Activated T-cell treated with anti-CD3 and anti-CD28 coated beads, Interleukin-2, amount 50 U/mL, for 24 hours (primary cell): ENCODE measurements around the gene NOS1.

Experiments
- DNase-seq: peaks from one replicate; pipeline ENCODE4 v3.0.0-alpha.2; 2020
- H3K27ac Mint-ChIP-seq: 2 replicates; pipeline ENCODE4 v1.8.0; 2020; ENCODE audit warnings: mild to moderate bottlenecking, mixed read lengths
- H3K27me3 Mint-ChIP-seq: 2 replicates; pipeline ENCODE4 v1.8.0; 2020; ENCODE audit warnings: mixed read lengths
- H3K36me3 Mint-ChIP-seq: 2 replicates; pipeline ENCODE4 v1.8.0; 2020; ENCODE audit warnings: low read depth, mixed read lengths
- H3K4me1 Mint-ChIP-seq: 2 replicates; pipeline ENCODE4 v1.8.0; 2020; ENCODE audit warnings: low read depth, mixed read lengths
- H3K4me3 Mint-ChIP-seq: 2 replicates; pipeline ENCODE4 v1.8.0; 2020; ENCODE audit warnings: mild to moderate bottlenecking, moderate library complexity, mixed read lengths
- H3K9me3 Mint-ChIP-seq: 2 replicates; pipeline ENCODE4 v1.8.0; 2020; ENCODE audit warnings: mixed read lengths

The NOS1 gene

DNA sequence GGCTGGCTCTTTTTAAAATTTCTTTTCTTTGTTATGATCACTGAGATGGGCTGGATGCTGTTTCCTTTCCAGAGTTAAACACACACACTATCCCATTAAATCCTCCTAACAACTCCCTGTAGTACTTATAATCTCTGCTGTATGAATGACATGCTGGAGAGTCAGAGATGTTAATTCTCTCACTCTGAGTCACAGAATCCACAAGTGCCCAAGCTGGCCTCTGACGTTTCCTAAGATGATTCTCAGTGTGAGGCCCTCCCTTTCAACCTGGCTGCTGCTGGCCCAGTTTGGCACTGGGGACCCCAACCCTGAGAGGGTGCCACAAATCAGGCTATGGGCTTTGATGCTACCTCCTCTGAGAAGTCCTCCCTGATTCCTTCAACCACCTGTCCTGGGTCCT, 5.4 kb downstream of the NOS1 start:
- Mint-ChIP-seq H3K27me3 (peaks cover 34% of the 10 kb centered on the region), H3K9me3 (no peaks in the 10 kb centered on the region), H3K4me1 (no peaks in the 10 kb centered on the region), H3K27ac (no peak overlapping the region), H3K4me3 (no peak overlapping the region), H3K36me3 (no peaks in the 10 kb centered on the region)
- DNase-seq, result no peak

DNA sequence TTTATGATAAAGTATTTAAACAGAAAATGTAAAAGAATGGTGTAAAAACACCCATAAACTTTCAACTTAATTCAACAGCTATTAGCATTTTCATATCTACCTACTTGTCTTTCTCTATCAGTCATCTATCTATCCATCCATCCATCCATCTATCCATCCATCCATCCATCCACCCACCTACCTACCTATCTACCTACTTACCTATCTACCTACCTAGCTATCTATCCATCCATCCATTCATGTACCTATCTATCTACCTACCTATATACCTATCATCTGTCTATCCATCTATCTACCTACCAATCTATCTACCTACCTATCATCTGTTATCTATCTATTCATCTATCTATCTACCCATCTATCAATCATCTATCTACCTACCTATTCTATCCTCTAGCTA, 8.5 kb downstream of the NOS1 start:
- no peaks in the 10 kb centered on the region for H3K36me3 Mint-ChIP-seq
- DNase-seq, result no peak
- no peak overlapping the region for H3K27ac Mint-ChIP-seq
- no peak overlapping the region for H3K4me3 Mint-ChIP-seq
- H3K4me1 Mint-ChIP-seq, result no peaks in the 10 kb centered on the region
- peaks cover 6% of the 10 kb centered on the region for H3K27me3 Mint-ChIP-seq
- no peaks in the 10 kb centered on the region for H3K9me3 Mint-ChIP-seq

DNA sequence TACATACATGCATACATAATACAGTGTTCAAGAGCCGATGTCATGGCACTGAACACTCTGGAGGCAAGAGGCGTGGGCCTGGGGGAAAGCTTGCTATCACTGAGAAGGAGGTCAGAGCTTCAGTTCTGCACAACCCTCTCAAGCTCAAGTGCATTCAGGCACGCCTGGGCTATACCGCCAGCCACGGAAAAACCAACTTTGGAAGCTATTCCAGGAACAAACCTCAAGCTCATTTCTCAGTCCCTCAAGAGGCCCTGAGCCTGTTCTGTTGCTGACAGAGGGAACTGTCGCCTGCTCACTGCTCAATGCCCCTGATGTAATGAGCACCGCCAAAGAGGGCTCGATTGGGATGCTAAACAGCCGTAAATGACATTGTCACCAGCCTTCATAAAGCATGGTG, 9.2 kb downstream of the NOS1 start:
- H3K27ac Mint-ChIP-seq, result no peak overlapping the region
- no peaks in the 10 kb centered on the region for H3K9me3 Mint-ChIP-seq
- no peak overlapping the region for H3K4me3 Mint-ChIP-seq
- H3K36me3 Mint-ChIP-seq, result no peaks in the 10 kb centered on the region
- H3K27me3 Mint-ChIP-seq, result no peaks in the 10 kb centered on the region
- no peak for DNase-seq
- no peaks in the 10 kb centered on the region for H3K4me1 Mint-ChIP-seq

DNA sequence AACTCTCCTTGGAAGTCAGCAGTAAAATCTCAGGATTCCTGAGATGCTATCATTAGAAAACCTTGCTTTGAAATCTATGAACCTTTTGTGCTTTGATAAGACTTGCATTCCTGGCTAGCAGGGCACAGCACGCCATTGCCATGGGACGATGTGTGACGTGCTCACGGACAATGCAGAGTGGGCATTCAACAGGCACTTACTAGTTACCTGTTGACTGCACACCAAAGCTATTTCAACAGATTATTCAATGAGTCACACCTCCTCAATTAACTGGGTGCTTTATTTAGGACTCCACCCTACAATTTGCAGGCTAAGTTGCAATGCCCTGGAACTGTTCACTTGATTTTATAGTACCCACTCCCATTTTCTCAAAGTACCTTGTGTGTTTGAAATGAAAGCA, 11.3 kb downstream of the NOS1 start:
- no peak overlapping the region for H3K4me3 Mint-ChIP-seq
- no peak overlapping the region for H3K27ac Mint-ChIP-seq
- no peak for DNase-seq
- no peaks in the 10 kb centered on the region for H3K4me1 Mint-ChIP-seq
- H3K9me3 Mint-ChIP-seq, result no peaks in the 10 kb centered on the region
- no peaks in the 10 kb centered on the region for H3K36me3 Mint-ChIP-seq
- H3K27me3 Mint-ChIP-seq, result no peaks in the 10 kb centered on the region

DNA sequence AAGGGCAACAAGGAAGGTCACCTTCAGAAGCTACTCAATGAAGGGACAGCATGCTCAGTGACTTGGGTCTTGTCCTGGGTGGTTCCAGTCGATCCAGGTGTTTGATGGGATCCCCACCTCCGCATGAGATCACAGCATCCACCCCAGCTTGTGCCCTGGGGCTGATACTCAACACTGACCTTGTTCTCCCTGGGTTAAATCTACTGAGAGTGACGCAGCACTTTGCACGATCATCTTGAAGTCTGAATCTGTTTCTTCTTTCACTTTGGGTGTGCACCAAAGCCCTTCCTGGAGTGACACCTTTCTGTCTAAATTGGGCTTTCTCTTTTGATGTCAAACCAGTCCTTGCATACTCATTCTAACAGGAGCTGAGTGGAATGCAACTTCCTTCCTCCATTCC, 13.8 kb downstream of the NOS1 start:
- Mint-ChIP-seq H3K4me3 (no peak overlapping the region), H3K27me3 (peaks cover 3% of the 10 kb centered on the region), H3K9me3 (peaks cover 5% of the 10 kb centered on the region), H3K27ac (no peak overlapping the region), H3K36me3 (no peaks in the 10 kb centered on the region), H3K4me1 (no peaks in the 10 kb centered on the region)
- no peak for DNase-seq

DNA sequence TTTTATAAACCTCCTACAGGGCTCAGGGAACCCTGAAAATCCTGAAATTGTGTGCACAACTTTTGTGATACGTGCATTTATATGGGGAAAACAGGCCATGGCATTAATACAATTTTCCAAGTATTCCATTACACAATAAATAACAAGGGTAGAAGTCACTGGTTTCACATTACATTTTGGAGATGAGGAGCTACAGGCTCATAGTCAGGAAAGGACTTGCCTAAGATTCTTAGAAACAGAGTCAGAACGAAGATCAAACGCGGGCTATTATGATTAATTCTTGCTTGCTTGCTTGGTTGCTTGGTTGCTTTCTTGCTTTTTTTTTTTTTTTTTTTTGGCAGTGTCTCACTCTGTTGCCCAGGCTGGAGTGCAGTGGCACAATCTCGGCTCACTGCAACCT, 16.7 kb downstream of the NOS1 start:
- Mint-ChIP-seq H3K27ac (no peak overlapping the region), H3K4me3 (no peak overlapping the region), H3K4me1 (no peaks in the 10 kb centered on the region), H3K27me3 (peaks cover 12% of the 10 kb centered on the region), H3K9me3 (peaks cover 5% of the 10 kb centered on the region), H3K36me3 (no peaks in the 10 kb centered on the region)
- DNase-seq, result no peak

DNA sequence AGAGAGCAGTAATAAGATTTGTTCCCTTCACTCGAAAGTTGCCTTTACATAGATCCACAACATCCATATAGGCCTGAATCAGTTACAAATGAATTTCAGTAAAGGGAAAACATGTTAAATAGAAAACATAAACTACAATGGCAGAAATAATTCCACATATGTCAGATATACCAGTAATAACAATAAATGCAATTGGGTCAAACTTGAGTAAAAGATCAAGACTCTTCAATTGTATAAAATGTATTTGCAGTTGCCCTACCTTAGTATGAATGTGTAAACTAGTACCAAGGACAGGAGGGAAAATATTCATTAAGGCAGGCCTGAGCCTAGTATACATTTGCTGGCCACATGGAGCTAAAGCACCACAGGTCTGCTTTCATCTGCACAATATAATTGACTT, 17.6 kb downstream of the NOS1 start:
- peaks cover 12% of the 10 kb centered on the region for H3K27me3 Mint-ChIP-seq
- no peaks in the 10 kb centered on the region for H3K4me1 Mint-ChIP-seq
- DNase-seq, result no peak
- H3K9me3 Mint-ChIP-seq, result peaks cover 5% of the 10 kb centered on the region
- H3K36me3 Mint-ChIP-seq, result no peaks in the 10 kb centered on the region
- no peak overlapping the region for H3K27ac Mint-ChIP-seq
- no peak overlapping the region for H3K4me3 Mint-ChIP-seq

DNA sequence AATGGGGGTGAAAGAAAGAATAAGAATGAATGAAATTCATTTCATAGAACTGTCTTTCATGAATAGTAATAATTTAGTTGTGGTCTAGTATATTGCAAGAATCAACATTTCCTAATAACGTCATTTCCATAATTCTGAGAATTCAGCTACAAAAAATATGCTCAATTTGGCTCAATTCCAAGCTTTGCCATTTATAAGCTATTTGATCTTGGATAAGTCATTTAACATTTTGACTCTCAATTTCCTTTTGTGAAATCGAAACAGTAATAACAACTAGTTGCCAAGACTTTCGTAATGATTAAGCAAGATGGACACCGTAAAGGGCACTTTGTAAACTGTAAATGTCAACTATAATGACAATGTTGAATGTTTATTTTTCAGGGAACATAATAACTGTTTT, 18.1 kb downstream of the NOS1 start:
- H3K36me3 Mint-ChIP-seq, result no peaks in the 10 kb centered on the region
- no peak overlapping the region for H3K27ac Mint-ChIP-seq
- no peak for DNase-seq
- no peaks in the 10 kb centered on the region for H3K4me1 Mint-ChIP-seq
- H3K4me3 Mint-ChIP-seq, result no peak overlapping the region
- H3K9me3 Mint-ChIP-seq, result peaks cover 5% of the 10 kb centered on the region
- H3K27me3 Mint-ChIP-seq, result peaks cover 12% of the 10 kb centered on the region

DNA sequence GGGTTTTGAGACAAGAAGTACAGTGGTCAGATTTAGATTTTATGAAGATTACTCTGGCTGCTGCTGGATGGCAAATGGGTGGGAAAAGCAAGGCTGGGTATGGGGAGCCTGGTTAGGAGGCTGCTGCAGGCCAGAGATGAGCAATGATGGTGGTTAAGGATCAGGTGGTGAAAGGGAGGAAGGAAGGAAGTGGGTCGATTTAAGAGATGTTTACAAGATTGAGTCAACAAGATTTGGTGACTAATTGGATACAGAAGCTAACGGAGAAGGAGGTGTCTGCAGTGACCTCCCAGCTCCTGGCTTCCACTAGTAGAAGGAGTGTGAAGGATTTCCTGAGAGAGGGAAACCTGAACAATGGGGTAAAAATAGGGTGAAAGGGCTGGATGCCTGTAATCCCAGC, 18.7 kb downstream of the NOS1 start:
- H3K4me1 Mint-ChIP-seq, result no peaks in the 10 kb centered on the region
- DNase-seq, result no peak
- H3K27me3 Mint-ChIP-seq, result peaks cover 12% of the 10 kb centered on the region
- peaks cover 5% of the 10 kb centered on the region for H3K9me3 Mint-ChIP-seq
- H3K36me3 Mint-ChIP-seq, result no peaks in the 10 kb centered on the region
- no peak overlapping the region for H3K27ac Mint-ChIP-seq
- H3K4me3 Mint-ChIP-seq, result no peak overlapping the region

DNA sequence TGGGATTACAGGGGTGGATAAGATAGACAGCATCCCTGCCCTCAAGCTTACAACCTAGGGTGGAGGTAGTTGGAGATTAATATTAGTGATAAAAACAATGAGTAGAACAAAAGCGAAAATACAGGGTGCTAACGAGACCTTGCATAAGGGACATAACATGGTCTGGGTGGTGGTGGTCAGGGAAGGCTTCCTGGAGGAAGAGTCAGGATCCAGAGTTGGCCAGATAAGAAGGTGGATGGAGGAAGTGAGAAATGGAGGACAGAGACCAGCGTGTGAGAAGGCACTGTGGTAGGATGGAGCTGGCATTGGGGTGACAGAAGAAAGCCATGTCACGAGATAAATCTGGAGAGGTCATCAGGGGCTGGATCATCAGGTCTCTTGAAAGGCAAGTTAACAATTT, 19.2 kb downstream of the NOS1 start:
- Mint-ChIP-seq H3K9me3 (peaks cover 5% of the 10 kb centered on the region), H3K27ac (no peak overlapping the region), H3K4me1 (no peaks in the 10 kb centered on the region), H3K27me3 (peaks cover 12% of the 10 kb centered on the region), H3K36me3 (no peaks in the 10 kb centered on the region), H3K4me3 (no peak overlapping the region)
- no peak for DNase-seq

DNA sequence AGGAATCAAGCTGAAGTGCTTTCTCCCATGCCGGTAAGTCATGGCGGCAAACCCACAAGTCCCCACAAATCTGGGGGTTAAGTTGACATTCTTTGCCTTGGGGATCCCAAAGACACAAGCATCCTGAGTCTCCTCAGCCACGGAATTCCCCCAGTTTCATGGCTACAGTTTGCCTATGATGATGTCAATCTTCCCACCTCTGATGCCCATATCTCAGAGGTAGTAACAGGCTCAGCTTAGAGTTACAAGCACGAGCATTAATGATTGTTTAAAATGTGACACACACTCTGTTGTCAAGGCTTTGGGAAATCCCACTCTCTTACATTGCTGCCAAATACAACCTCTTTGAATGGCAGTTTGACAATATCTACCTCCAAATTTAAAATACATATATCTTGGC, 22.3 kb downstream of the NOS1 start:
- DNase-seq, result no peak
- Mint-ChIP-seq H3K36me3 (no peaks in the 10 kb centered on the region), H3K27me3 (peaks cover 26% of the 10 kb centered on the region), H3K9me3 (peaks cover 5% of the 10 kb centered on the region), H3K4me3 (no peak overlapping the region), H3K4me1 (no peaks in the 10 kb centered on the region), H3K27ac (no peak overlapping the region)

DNA sequence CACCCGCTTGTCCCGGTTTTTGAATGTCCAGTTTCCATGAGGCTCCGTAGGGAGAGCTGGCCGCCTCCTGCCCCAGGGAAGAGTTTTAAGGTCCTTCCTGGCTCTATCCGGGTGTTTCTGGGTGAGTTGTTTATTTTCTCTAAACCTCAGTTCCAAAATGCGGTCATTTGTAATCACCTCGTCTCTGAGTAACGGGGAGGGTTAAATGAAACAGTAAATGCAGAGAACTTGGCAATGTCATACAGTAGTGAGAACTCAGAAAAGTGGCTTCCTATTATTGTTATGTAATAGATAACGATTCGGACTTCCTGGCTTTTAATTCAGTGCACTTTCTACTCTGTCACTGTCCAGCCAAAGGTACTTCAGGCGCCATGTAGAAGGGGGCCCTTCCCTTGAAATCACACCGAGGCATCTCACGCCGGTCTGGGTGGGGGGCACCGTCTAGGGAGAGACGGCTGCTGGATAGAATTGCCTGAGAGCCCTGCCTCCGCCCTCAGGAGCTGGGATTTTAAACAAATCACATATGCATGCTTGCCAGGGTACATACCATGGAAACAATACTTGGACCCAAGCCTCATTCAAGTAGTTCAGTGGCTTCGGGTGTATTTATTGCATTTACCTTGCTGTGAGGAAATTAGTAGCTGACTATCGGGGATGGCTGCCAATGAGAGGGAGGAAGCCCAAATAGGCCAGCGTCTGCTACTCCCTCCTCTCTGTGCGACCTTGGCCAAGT, 26.4 kb downstream of the NOS1 start:
- DNase-seq, result no peak
- no peak overlapping the region for H3K4me3 Mint-ChIP-seq
- no peaks in the 10 kb centered on the region for H3K4me1 Mint-ChIP-seq
- no peaks in the 10 kb centered on the region for H3K9me3 Mint-ChIP-seq
- H3K27ac Mint-ChIP-seq, result no peak overlapping the region
- H3K36me3 Mint-ChIP-seq, result no peaks in the 10 kb centered on the region
- peaks cover 26% of the 10 kb centered on the region for H3K27me3 Mint-ChIP-seq

DNA sequence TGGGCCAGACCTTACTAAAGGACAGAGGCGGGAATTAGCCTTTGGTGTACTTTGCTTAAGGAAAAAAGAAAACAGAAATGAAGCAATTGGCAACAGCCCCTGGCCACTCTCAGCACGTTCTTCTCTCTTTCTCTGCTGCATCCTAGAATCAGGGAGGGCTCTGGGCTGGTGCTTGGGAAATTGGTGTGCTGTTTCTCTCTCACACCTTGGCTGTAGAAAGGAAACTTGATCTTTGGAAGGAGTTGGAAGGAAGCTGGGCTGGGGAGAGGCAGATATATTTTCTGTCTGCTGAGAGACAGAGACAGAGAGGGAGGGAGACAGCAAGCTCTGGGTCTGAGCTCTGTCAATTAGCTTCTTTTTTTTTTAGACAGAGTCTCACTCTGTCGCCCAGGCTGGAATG, 27.4 kb downstream of the NOS1 start:
- H3K4me3 Mint-ChIP-seq, result no peak overlapping the region
- H3K27me3 Mint-ChIP-seq, result peaks cover 26% of the 10 kb centered on the region
- no peak for DNase-seq
- H3K4me1 Mint-ChIP-seq, result no peaks in the 10 kb centered on the region
- H3K27ac Mint-ChIP-seq, result no peak overlapping the region
- H3K36me3 Mint-ChIP-seq, result no peaks in the 10 kb centered on the region
- no peaks in the 10 kb centered on the region for H3K9me3 Mint-ChIP-seq

DNA sequence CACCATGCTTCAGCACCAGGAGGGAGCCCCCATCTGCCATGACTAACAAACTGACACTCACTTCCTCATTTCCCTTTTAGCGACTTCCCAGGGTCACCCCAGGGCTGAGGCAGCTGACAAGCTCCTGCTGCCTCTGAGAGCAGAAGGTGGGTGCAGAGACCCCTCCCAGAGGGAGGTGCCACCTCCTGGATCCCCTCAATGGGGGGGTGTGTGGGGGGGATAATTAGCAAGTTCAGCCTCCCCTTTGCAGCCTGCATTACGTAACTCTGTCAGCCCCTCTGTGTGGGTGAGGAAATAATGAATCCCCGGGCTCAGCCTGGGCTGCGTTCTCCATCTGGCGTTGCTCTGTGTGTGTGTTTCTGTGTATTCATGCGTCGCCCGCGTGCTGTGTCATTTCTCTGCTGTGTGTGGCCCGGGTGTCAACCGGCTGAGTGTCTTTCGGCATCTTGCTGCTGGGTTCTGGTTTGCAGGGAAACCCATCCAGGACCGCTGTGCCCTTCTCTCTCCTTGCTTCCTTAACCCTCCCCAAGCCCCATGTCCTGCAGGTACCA, 28.0 kb downstream of the NOS1 start:
- Mint-ChIP-seq H3K4me1 (no peaks in the 10 kb centered on the region), H3K27me3 (peaks cover 26% of the 10 kb centered on the region), H3K9me3 (no peaks in the 10 kb centered on the region), H3K36me3 (no peaks in the 10 kb centered on the region), H3K4me3 (no peak overlapping the region), H3K27ac (no peak overlapping the region)
- DNase-seq, result no peak

DNA sequence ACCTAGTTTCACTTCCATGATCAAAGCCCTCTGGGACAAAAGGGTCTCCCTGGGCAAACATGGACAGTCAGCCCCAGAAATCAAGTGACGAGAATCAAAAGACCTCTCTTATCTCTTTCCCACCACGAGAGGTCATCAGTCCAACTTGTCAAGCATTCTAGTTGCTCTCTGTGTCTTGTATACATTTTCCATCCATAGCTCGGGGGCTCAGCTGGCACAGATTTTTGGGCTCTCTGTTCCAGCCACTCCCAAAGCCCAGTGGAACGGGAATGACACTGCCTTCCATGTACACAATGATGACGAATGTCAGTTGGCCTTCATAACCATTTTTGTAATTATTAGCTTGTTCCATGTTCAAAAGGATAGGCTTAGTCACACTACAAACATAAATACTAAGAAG, 29.7 kb downstream of the NOS1 start:
- no peak overlapping the region for H3K27ac Mint-ChIP-seq
- H3K4me3 Mint-ChIP-seq, result no peak overlapping the region
- no peaks in the 10 kb centered on the region for H3K9me3 Mint-ChIP-seq
- peaks cover 30% of the 10 kb centered on the region for H3K27me3 Mint-ChIP-seq
- no peaks in the 10 kb centered on the region for H3K36me3 Mint-ChIP-seq
- DNase-seq, result no peak
- no peaks in the 10 kb centered on the region for H3K4me1 Mint-ChIP-seq
